ENCODE data around the gene CHAD. TPM values are rescaled to one million over a fixed set of nuclear protein-coding genes. Genes with fewer than 3 reads are reported as not detected.

CHAD gene
- total and polyA plus RNA-seq, 2 donors (not counting 3 experiments of a cell fraction or from before 2014, with no cell fraction given) = not detected

DNA sequence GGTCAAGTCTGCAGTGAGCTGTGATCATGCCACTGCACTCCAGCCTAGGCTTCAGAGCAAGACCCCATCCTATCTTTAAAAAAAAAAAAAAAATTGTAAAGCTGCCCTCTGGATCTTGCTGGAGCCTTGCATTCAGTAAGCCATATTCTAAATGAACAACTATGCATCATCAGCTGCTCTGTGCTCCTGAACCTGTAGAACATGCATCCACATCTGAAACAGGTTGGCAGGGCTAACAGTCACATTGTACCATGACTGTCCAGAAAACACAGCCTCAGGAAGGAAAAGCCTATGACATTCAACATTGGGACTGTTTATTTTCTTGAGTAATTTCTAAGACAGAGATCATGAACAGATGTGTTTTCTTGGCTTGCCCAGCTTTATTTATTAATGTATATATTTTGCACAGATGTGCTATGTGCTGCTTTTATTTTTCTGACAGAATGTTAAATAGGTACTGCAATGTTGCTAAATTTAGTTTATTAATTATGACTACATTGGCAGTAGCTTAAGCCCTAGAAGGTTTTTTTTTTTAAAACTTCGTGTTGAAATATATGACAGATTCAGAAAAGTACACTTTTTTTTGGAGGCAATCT lies 22.9 kb downstream of the CHAD start:
- ChIA-PET POLR2A (no interaction called here), CTCF (interaction anchor here (0.7 to 1.4 kb wide), 3 partner anchors 10 to 50 kb away, joined by 3 to 4 read pairs (median 3); partner anchors contain the start of gene CHAD)
- Histone ChIP-seq H3K27me3 (ENCODE audit: control insufficient read depth in 2 of 2, insufficient read depth in 2 of 2, low read length in 2 of 2) (no peaks in the 10 kb centered on the region), H3K27ac (ENCODE audit: insufficient read depth, low read depth, low read length) (no peak overlapping the region), H3K9ac (replicated peaks; ENCODE audit: extremely low read depth, insufficient read depth, low read length) (no peak overlapping the region), H3K4me1 (ENCODE audit: control insufficient read depth, extremely low read depth, insufficient read depth, low read length) (no peaks in the 10 kb centered on the region), H3K9me1 (replicated peaks; ENCODE audit: control insufficient read depth, extremely low read depth, insufficient read depth, low read length) (no peaks in the 10 kb centered on the region), H3K9me3 (replicated peaks; ENCODE audit: control insufficient read depth, insufficient read depth, low read length) (no peaks in the 10 kb centered on the region), H3K79me2 (ENCODE audit: control insufficient read depth, insufficient read depth, low read length) (no peaks in the 10 kb centered on the region), H2AFZ (ENCODE audit: low read depth, low read length) (no peak overlapping the region), H4K20me1 (replicated peaks; ENCODE audit: control insufficient read depth, extremely low read depth, insufficient read depth, low read length) (no peaks in the 10 kb centered on the region), H3K4me2 (ENCODE audit: insufficient read depth, low read length) (no peak overlapping the region), H3K36me3 (ENCODE audit: control insufficient read depth in 2 of 2, extremely low read depth in 1 of 2, insufficient read depth in 2 of 2, low read length in 2 of 2) (no peaks in the 10 kb centered on the region), H3K4me3 (replicated peaks in 1 of 3; ENCODE audit: insufficient read depth in 1 of 3, low read depth in 1 of 3, low read length in 3 of 3) (no peak overlapping the region)
- intact Hi-C loops (cut with micrococcal nuclease) (no loop called here), dilution Hi-C loops (cut with MboI; ENCODE audit: extremely low pct_ligation_motif_present, low sequenced_read_pairs) (no loop called here)
- no peak for DNase-seq (ENCODE audit: low read depth, low spot score)
- FAIRE-seq = no peak
- TF ChIP-seq FOS (IDR thresholded peaks at IDR 0.05; ENCODE audit: borderline replicate concordance, insufficient read depth, low read length) (no peak), POLR2A (IDR thresholded peaks at IDR 0.05; ENCODE audit: low read depth, low read length) (no peak), GATA2 (IDR thresholded peaks at IDR 0.05; ENCODE audit: insufficient read depth, insufficient read length, low read depth, low read length) (no peak), JUN (IDR thresholded peaks at IDR 0.05; ENCODE audit: borderline replicate concordance, insufficient read depth, insufficient read length, low read depth) (no peak), EZH2 (IDR thresholded peaks at IDR 0.05; ENCODE audit: borderline replicate concordance, low read depth, low read length, severe bottlenecking) (no peak), MYC (IDR thresholded peaks at IDR 0.05; ENCODE audit: low read depth, low read length) (no peak), POLR2AphosphoS5 (IDR thresholded peaks at IDR 0.05; ENCODE audit: insufficient read depth, low read depth, low read length) (no peak)
- TF ChIP-seq, protein P1, sequence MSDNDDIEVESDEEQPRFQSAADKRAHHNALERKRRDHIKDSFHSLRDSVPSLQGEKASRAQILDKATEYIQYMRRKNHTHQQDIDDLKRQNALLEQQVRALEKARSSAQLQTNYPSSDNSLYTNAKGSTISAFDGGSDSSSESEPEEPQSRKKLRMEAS (IDR thresholded peaks at IDR 0.05; ENCODE audit: insufficient read depth, insufficient read length) = no peak
- TF ChIP-seq, protein P2, sequence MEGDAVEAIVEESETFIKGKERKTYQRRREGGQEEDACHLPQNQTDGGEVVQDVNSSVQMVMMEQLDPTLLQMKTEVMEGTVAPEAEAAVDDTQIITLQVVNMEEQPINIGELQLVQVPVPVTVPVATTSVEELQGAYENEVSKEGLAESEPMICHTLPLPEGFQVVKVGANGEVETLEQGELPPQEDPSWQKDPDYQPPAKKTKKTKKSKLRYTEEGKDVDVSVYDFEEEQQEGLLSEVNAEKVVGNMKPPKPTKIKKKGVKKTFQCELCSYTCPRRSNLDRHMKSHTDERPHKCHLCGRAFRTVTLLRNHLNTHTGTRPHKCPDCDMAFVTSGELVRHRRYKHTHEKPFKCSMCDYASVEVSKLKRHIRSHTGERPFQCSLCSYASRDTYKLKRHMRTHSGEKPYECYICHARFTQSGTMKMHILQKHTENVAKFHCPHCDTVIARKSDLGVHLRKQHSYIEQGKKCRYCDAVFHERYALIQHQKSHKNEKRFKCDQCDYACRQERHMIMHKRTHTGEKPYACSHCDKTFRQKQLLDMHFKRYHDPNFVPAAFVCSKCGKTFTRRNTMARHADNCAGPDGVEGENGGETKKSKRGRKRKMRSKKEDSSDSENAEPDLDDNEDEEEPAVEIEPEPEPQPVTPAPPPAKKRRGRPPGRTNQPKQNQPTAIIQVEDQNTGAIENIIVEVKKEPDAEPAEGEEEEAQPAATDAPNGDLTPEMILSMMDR (IDR thresholded peaks at IDR 0.05; ENCODE audit: extremely low read depth in 1 of 2, insufficient read depth in 1 of 2, low read depth in 1 of 2, low read length in 2 of 2) = no peak
- no TSS peak for BruUV-seq (replicated peaks)
